HUDEP-2 (cell line): ENCODE measurements around the gene GPSM1.
"Not testable (repeated sequence)": the region's sequence is repeated elsewhere in the genome, so short reads cannot be mapped to it uniquely, and the experiment has no call there.

Experiments used
- DNase-seq, 76 experiments: peaks; one replicate each; lab custom pipeline; 2025; ENCODE audit not compliant: unreplicated experiment in 76 of 76; lab: John Stamatoyannopoulos, UW

Gene GPSM1

DNA sequence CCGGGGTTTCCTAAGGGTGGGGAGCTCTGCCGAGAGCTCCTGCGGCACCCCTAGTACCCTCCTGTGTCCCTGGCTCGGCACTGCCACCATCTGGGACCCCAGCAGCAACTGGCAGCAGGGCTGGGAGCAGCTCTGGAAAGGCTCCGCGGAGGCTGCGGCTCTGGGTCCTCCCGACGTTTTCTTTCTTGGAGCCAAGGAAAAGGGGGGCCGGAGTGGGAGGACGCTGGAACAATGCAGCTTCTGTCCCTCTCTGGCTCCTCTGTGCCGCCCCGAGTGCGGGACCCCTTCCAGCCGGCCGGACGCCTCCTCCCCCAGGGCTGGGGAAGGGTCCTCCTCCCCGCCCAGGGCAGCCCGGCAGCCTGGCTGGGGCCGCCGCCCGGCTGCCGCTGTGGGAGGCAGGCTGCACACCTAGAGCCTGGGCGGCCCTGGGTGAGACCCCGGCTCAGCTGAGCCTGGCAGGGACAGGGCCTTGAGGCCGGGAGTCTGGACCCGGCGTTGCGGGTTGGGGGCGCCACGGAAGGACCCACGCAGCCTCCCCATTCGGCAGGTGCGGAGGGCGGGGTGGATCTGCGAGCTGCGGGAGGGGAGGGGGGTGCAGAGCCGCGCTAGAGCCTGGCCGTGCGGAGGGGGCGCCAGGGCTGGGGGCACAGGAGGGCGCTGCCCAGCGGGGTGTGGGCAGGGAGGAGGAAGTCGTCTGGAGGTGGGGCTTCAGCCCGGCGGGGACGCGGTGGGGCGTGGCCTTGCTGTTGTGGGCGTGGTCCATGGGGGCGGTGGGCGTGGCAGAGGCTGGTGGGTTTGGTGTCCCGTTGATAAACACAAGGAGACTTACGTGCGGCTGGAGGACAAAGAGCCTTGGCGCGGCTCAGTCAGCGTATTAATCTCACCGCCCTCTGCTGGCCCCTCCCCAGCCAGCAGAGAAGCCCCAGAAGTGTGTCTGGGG is 15.1 kb downstream of the GPSM1 start:
- DNase-seq, result peak in 73 of 76 experiments; percentile 5 to 95 (median 85)

- peak in 3 of 76 experiments; percentile 22 to 24 (median 22) for DNase-seq
Measured at GRCh38 chr9:136343121-136343883, 16.0 kb downstream of the GPSM1 start.

GRCh38 chr9:136343884-136344269 is 16.5 kb downstream of the GPSM1 start:
- DNase-seq, result no peak

DNA sequence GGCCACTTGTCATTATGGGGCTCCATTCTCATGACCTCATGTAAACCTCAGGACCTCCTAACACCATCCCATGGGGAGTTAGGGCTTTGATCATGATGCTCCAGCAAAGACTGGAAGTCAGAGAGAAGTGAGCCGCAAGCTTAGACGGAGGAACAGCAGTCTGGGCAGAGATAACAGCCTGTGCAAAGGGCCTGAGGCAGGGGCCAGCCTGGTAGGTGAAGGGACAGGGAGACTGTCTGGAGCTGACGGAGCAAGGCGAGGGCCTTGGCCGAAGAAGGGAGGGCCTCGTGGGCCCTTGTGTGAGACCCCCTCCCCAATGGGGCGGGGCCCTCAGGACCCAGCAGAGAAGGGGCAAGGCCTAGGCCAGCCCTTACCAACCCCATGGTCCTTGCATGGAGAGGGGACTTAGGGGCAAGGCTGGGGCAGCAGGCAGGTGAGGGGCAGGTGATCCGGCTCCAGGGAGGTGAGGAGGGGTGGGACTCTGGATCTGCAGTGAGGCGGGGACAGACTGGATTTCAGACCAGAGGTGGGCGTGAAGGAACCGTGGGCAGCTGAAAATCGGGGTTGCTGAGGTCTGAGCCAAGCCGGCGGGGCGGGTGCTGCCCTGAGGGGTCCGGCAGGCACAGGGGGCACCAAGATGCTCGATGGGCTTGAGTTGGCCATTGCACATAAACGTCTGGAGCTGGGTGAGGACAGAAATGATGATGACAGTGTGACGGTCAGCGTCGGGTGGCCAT is 17.4 kb downstream of the GPSM1 start:
- no peak for DNase-seq

GRCh38 chr9:136345281-136346156 is 18.2 kb downstream of the GPSM1 start:
- DNase-seq, result peak in 3 of 76 experiments; percentile 9 to 32 (median 15)

- no peak for DNase-seq
Measured at GRCh38 chr9:136346157-136346481, 18.8 kb downstream of the GPSM1 start.

DNA sequence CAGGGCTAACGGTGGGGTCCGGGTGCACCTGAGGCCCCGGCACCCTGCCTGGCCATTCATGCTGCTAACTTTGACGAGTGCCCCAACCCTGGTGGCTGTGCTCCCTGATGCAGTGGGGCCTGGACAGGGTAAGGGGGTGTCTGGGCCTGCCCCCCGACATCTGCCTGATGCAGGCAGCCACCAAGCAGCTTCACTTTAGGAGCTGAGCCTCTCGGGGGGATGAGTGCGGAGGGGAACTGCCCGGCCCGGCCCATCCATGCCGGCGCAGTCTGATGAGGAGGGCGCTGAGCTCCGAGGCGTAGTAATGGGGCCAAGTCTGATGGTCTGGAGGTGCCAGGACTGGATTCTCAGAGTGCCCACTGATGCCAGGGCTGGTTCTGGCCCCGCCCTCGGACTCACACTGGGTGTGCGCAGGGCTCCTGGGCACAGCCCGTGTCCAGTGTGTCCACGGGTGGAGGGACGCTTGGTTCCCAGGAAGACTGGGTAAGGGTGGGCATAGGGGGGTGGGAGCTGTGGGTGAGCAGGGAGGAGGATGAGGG is 19.7 kb downstream of the GPSM1 start:
- DNase-seq, result no peak

DNA sequence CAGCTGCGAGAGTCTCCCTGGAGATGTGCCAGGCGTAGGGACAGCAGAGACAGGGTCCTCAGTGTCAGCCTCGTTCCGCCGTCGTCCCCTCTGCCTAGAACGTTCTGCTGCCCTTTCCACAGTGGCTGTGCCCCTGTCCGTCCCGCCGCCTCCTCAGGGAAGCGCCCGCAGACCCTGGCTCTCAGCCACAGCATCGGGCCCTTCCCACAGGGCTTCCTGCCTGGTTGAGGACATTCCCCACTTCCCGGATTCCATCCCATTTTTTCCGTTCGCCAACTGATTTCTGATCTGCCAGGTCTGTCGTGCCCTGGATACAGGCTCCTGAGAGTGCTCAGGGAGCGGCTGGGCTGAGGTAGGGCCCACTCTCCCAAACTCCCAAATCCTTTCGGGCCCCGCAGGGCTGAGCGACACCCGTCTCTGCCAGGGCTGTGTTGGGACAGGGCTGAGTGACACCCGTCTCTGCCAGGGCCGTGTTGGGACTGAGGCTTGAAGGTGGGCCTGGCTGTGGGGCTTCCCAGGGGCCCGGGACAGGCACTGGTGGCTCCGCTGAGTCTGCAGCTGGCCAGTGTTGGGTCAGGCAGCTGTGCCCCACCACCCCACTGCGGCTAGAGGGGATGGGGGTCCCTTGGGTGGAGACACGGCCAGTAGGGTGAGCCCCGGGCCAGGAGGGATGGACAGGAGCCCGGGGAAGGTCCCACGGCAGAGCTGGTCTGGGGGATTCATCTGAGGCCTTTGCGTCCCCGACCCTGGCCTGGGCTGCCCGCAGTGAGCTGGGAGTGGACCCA is 20.3 kb downstream of the GPSM1 start:
- no peak for DNase-seq

DNA sequence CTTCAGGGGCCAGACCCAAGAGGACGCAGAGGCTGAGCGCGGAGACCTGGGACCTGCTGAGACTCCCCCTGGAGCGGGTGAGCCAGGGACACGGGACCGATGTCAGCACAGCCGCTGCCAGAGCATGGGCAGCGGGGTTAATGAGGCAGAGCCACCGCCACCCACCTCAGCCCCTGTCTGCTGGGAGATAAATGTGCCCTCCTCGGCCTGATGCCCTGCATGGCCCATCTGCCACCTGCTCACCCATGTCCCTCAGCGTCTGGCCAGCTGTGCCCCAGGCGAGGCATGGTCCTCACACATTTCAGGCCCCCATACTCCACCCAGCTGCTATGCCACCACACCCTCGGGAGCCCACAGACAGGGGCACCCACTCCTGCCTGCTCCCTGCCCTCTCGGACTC is 21.4 kb downstream of the GPSM1 start:
- DNase-seq, result no peak

DNA sequence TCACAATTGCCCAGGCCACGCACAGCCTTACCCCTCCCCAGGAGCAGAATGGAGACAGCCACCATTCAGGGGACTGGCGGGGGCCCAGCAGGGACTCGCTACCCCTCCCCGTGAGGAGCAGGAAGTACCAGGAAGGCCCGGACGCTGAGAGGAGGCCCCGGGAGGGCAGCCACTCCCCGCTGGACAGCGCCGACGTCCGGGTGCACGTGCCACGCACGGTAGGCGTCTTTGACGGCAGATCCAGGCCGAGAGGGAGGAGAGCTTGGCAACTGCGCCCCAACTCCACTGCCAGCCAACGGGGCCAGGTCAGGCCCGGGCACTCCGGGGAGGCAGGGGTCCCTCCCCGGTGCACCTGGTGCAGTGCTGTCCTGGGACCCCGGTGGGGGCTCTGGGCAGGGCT is 22.2 kb downstream of the GPSM1 start:
- no peak for DNase-seq

- no peak for DNase-seq
Measured at GRCh38 chr9:136351252-136351800, 24.0 kb downstream of the GPSM1 start.

GRCh38 chr9:136351868-136352267 is 24.5 kb downstream of the GPSM1 start:
- not testable (repeated sequence) for DNase-seq

- peak in 1 of 76 experiments; percentile 14 for DNase-seq
Measured at GRCh38 chr9:136352682-136353081, 25.3 kb downstream of the GPSM1 start.

- no peak for DNase-seq
Measured at GRCh38 chr9:136353088-136353487, 25.7 kb downstream of the GPSM1 start.

DNA sequence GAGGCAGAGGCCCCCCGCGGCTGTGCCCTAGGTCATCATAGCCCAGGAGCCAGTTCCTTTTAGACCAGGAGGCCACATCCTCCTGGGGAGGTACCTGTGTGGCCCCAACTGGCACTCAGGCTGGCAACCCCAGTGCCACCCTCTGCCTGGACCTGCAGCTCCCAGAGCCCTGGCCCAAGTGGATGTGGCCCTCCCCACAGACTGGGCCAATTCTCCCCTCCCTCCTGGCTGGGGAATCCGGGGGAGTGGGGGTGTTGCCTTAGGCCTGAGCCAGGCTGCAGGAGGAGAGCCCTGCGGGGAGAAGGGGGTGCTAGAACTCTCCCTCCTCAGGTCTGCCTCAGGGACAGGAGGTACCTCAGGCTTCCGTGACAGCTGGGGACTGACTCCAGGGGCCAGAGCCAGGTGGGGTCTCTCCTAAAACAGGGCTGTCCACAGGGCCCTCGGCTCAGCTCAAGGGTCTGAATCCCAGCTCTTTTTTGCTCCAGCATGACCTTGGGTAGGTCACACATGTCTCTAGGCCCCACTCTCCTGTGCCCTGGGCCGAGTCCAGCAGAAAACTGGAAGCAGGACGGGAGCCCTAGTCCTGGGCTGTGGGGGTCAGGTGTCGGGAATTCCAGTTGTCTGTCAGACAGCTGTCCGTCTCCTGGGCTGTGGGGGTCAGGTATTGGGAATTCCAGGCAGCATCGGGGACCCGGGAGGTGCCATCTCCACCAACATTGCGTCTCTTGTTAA is 26.6 kb downstream of the GPSM1 start:
- DNase-seq, result peak in 1 of 76 experiments; percentile 15

GRCh38 chr9:136354592-136355085 is 27.3 kb downstream of the GPSM1 start:
- peak in 2 of 76 experiments; percentile 4 to 29 for DNase-seq

DNA sequence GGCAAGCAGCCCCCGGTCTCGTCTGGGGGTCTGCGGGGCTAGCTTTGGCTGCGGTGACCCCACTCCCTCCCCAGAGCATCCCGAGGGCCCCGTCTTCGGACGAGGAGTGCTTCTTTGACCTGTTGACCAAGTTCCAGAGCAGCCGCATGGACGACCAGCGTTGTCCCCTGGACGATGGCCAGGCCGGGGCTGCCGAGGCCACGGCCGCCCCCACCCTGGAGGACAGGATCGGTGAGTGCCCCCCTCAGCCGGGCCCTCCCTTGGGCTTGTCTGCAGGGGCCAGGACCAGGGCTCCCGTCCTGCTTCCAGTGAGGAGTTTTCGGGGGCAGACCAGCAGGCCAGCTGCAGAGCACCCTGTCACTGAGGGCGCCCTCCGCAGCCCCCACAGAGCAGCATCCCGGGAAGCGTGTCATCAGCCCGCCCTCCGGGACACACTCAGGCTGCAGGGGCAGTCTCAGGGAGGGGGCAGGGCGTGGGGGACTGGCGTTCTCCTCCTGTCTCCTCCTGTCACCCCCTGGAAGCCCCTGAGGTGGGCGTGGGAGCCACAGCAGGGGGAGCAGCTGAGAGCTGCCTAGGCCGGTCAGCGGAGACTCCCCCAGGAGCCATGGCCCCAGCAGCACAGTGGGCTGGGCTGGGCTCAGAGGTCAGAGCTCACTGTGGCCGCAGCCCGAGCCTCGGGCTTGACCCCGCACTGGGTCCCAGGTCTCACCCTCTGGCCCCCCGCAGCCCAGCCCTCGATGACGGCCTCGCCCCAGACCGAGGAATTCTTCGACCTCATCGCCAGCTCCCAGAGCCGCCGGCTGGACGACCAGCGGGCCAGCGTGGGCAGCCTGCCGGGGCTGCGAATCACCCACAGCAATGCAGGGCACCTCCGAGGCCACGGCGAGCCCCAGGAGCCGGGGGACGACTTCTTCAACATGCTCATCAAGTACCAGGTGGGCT is 28.5 kb downstream of the GPSM1 start:
- DNase-seq, result no peak
